K562 (cell line): ENCODE results near the gene SLC9A1. TPM values are rescaled to one million over a fixed set of nuclear protein-coding genes. Genes with fewer than 3 reads are reported as not detected.

Experiments used
- FOXA3 ChIP-seq, 2 experiments: fragments of 450-650 bp in 1 of 2; sonication (generic) in 1 of 2; formaldehyde crosslinking; IDR thresholded peaks in 1 of 2; conservative IDR thresholded peaks in 1 of 2; 2 replicates each; pipeline versions ENCODE4 v1.4.0 to v1.8.0; 2020 to 2022; ENCODE audit warnings: mild to moderate bottlenecking in 2 of 2, missing genetic modification reagents in 1 of 2
- MITF ChIP-seq: IDR thresholded peaks from 2 replicates; pipeline ENCODE4 v1.6.1; 2014; ENCODE audit warnings: antibody characterized with exemption
- THRAP3 ChIP-seq: fragments of 450-650 bp; IDR thresholded peaks from 2 replicates; pipeline ENCODE4 v1.6.1; 2016; ENCODE audit warnings: mild to moderate bottlenecking, inconsistent platforms, borderline replicate concordance
- XRCC5 ChIP-seq: fragments of 200-400 bp; formaldehyde crosslinking; IDR thresholded peaks from 2 replicates; pipeline ENCODE4 v1.6.1; 2017; ENCODE audit warnings: low read depth, mild to moderate bottlenecking, low read length
- ZMIZ1 ChIP-seq, 2 experiments: fragments of 150-350 bp in 1 of 2; IDR thresholded peaks; 2 replicates each; pipeline ENCODE4 v1.6.1; 2012 to 2016; ENCODE audit warnings: low read depth in 2 of 2, low read length in 2 of 2, mild to moderate bottlenecking in 1 of 2, moderate library complexity in 1 of 2
- ZNF12 ChIP-seq: sonication (generic); formaldehyde crosslinking; IDR thresholded peaks from 2 replicates; pipeline ENCODE4 v1.4.0; 2020; ENCODE audit warnings: mild to moderate bottlenecking, missing genetic modification reagents
- ZNF407 ChIP-seq: fragments of 450-650 bp; IDR thresholded peaks from 2 replicates; pipeline ENCODE4 v1.6.1; 2016; ENCODE audit warnings: low read depth
- polyA plus RNA-seq, 8 experiments: library from polyadenylated mRNA; depleted of rRNA in 4 of 8; stranded (reverse) in 5 of 8; unstranded in 3 of 8; fragments of >200 nt; fragmentation: Nextera tagmentation in 2 of 8; fragmentation: Illumina TruSeq in 1 of 8; extraction: Ambion mirVana in 2 of 8; extraction: Trizol in 1 of 8; gene quantifications; 2 replicates each; pipeline versions ENCODE4 v1.2.1 to v1.2.3, GENCODE V29; 2011 to 2014; ENCODE audit warnings: inconsistent platforms in 1 of 8, missing spikeins in 1 of 8
- total RNA-seq, 7 experiments: library from RNA; depleted of rRNA in 6 of 7; stranded (reverse); fragments of >200 nt in 6 of 7; fragmentation: Illumina TruSeq in 2 of 7; extraction: Trizol in 2 of 7; gene quantifications; 2 replicates each; pipeline versions ENCODE4 v1.2.1 to v1.2.3, GENCODE V29; 2011 to 2021; ENCODE audit warnings: low replicate concordance in 1 of 7
- TF ChIP-seq, protein P1 (sequence below): fragments of 250-450 bp; sonication (Bioruptor Pico); IDR thresholded peaks from 2 replicates; pipeline ENCODE4 v1.5.0; 2021; ENCODE audit warnings: mild to moderate bottlenecking, moderate library complexity
- TF ChIP-seq, protein P2 (sequence below): sonication (generic); formaldehyde crosslinking; IDR thresholded peaks from 2 replicates; pipeline ENCODE4 v1.8.0; 2022; ENCODE audit warnings: missing genetic modification reagents, mild to moderate bottlenecking, moderate library complexity, borderline replicate concordance

The SLC9A1 gene
- total and polyA plus RNA-seq, 9 of the 15 experiments (the other 6 are each of a cell fraction or from before 2014, with no cell fraction given) = 0.59 to 14.4 (median 2.0) TPM

GRCh38 chr1:27145934-27146354 is 9.0 kb downstream of the SLC9A1 start (continued):
- TF ChIP-seq ZMIZ1 (IDR thresholded peaks at IDR 0.05; ENCODE audit: low read depth in 2 of 2, low read length in 2 of 2) (no peak), FOXA3 (CRISPR knock-in tag; conservative IDR thresholded peaks at IDR 0.05 in 1 of 2, IDR thresholded peaks at IDR 0.05 in 1 of 2) (no peak), THRAP3 (no peak), XRCC5 (no peak), MITF (no peak), ZNF12 (CRISPR knock-in tag) (no peak), ZNF407 (no peak)
- TF ChIP-seq, protein P1, sequence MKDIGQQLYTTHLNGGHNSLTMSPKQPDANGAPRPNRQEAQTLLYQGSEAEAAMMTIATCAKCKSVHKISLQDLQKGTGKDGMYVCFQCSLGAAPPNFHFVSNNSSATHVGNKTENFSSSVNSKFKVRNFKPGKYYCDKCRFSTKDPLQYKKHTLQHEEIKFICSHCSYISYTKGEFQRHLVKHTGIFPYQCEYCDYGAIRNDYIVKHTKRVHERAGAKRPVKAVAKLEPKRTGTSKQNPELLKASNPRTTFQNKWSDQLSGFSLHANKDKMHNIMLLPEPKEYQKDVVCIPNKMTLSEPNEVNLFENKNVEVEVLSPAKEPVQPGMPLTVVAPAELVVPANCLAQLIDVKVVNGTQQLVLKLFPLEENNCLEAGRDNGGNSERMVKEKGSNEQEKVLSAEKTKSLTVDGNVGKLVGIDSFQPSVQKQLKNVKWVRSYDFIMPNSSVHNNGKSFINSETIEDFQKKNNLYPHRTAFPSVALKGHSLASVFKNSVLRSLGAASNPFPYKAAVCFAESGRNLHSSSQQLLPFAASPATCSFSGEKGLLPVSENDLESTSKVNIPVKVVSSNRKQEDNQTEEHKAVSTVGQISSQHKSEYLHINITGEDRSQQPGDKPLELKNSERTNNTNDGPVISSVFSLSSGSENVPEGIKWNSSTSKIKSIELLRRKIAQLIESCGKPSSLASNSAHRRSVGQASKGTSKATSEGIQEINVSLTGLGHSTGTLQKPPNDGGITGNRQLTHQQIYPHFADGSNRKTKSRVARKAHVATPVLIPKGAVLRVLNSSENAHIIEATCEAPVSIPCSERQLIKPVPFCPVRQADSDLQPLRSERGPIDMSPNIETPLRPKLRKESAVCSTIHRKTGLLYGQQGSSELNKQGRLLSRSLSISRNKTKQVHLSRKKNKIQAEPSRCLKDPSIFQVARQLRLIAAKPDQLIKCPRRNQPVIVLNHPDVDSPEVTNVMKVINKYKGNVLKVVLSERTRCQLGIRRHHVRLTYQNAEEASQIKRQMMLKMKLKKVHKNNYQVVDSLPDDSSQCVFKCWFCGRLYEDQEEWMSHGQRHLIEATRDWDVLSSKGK = no peak
- TF ChIP-seq, protein P2, sequence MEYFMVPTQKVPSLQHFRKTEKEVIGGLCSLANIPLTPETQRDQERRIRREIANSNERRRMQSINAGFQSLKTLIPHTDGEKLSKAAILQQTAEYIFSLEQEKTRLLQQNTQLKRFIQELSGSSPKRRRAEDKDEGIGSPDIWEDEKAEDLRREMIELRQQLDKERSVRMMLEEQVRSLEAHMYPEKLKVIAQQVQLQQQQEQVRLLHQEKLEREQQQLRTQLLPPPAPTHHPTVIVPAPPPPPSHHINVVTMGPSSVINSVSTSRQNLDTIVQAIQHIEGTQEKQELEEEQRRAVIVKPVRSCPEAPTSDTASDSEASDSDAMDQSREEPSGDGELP = no peak
